ENCODE measurements around the gene CRYBB3.

DNA sequence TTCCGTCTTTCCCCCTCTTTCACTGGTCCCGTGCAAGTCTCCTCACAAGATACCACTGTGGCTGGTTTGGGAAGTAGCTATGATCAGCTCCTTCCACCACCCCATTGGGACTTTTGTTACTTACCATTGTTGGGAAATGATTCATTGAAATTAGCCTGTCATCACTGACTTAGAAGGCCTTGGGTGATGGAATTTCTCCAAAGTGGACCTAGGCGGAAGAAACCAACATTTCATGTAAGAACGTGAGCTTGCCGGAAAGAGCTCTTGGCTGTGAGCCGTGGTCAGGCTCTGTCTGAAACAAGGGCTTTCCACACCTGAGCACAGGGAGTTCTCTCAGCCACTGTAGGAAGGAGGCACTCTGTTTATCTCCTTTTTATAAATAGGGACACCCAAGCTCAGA, 23.5 kb upstream of the CRYBB3 start:
- TF ChIP-seq, protein P1, sequence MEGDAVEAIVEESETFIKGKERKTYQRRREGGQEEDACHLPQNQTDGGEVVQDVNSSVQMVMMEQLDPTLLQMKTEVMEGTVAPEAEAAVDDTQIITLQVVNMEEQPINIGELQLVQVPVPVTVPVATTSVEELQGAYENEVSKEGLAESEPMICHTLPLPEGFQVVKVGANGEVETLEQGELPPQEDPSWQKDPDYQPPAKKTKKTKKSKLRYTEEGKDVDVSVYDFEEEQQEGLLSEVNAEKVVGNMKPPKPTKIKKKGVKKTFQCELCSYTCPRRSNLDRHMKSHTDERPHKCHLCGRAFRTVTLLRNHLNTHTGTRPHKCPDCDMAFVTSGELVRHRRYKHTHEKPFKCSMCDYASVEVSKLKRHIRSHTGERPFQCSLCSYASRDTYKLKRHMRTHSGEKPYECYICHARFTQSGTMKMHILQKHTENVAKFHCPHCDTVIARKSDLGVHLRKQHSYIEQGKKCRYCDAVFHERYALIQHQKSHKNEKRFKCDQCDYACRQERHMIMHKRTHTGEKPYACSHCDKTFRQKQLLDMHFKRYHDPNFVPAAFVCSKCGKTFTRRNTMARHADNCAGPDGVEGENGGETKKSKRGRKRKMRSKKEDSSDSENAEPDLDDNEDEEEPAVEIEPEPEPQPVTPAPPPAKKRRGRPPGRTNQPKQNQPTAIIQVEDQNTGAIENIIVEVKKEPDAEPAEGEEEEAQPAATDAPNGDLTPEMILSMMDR (IDR thresholded peaks at IDR 0.05): no peak
- no peak for TF ChIP-seq POLR2A (IDR thresholded peaks at IDR 0.05)

Measured in uterus (tissue), 2 donors.